Forelimb muscle (tissue), 1 donor: ENCODE data around the gene CDC37. TPM values are rescaled to one million over a fixed set of nuclear protein-coding genes. Genes with fewer than 3 reads are reported as not detected.
"Not testable (repeated sequence)": the region's sequence is repeated elsewhere in the genome, so short reads cannot be mapped to it uniquely, and the experiment has no call there.

Source experiments
- DNase-seq: peaks from one replicate; pipeline ENCODE4 v3.0.0-alpha.2; 2013; ENCODE audit warnings: low read depth
- polyA plus RNA-seq: library from polyadenylated mRNA; unstranded; fragments of 120-200 nt; gene quantifications from one replicate; pipeline ENCODE4 v1.2.1, GENCODE V29; 2013; ENCODE audit not compliant: insufficient read length

CDC37 gene
- polyA plus RNA-seq, 1 donor: 133 TPM

DNA sequence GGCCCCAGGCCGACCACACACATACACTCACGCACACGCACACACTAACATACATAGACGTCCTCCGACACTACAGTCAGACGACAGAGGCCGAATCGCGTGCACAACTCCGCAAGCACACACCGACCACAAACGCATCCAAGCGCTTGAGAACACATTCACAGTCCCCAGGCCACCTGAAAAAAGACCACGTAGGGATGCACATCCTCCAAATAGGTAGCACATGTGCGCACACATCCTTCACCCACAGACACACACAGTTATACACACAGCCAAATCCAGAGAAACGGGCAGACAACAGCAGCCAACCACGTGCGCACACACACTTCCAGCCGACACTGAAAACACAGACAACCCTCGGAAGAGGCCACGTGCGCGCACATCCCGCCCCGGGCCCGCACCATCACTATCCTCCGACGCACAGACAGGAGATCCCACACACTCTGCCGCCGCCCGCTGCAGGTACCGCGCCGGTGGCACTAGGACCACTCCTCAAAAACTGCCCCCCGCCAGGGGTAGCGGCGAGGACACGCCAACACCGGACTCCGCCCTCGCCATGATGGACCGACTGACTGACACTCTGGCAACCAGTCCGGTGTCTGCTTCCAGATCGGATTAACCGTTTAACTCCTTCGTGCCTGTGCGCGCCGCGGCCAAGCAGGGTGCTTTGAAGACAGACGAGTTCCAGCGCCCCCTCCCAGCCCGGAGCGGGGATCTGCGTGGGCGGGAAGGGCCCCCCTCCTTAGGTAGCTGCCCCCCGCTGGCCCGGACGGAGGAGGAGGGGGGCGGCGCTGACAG lies 16.5 kb upstream of the CDC37 start:
- DNase-seq: no peak

DNA sequence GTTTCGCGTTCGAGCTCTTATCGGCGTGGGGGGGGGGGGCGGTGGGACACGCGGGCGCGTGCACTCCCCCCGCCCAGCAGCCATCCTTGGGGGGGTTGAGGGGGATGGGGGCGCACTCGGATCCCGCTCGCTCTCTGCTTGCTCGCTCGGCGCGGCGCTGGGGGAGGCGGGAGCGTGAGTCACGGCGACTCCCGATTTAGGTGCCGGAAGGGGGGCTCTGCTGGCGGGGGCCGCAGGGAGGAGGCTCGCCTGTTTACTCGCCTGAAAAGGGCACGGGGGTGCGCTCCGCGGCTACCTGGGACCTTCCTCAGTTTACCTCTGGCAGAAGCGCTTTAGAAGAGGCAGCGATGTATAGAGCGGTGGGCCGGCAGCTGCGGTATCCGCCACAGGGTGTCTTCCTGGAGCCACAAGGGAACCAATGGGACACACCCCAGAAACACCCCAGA lies 15.9 kb upstream of the CDC37 start:
- DNase-seq: no peak

DNA sequence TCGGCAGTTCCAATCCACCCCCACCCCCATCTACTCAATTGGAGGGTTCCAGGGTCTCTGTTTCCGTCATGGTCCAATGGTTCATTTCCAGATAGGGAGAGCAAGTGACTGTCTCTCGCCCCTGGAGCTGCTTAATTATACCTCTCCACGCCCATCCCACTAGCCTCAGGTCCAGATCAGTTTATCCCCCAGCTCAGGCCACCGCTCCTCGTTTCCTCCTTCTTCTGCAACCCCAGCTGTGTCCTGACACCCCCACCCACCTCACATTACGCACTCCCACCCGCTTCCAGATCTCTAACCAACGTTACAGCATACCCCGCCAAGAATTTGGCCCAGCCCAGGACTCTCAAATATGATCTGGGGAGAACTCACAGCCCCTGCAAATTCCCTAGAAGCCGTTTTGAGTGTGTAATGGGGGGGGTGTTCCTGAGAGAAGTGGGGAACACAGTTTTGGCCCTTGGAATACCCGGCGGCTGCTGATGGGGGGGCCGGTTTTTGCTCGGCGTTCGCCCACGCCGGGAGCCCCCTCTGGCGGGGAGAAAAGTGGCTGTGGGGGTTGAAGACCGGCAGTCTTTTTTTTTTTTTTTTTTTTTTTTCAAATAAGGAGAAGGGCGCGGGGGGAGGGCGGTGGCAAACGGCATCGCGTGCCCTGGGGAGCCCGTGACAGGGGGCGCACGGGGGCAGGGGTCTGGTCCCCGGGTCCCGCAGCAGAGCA lies 15.3 kb upstream of the CDC37 start:
- no peak for DNase-seq

DNA sequence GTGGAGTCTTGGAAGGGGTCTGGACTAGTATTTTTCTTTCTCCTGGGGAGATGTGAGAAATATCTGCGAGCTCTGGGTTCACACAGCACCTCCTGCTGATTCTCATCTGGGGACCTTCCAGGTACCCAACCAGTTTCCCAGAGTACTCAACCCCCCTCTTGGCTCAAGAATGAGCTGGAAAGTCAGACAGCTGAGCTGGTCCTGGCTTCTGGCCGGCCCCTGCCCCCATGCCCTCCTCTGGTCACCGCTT lies 14.8 kb upstream of the CDC37 start:
- no peak for DNase-seq

DNA sequence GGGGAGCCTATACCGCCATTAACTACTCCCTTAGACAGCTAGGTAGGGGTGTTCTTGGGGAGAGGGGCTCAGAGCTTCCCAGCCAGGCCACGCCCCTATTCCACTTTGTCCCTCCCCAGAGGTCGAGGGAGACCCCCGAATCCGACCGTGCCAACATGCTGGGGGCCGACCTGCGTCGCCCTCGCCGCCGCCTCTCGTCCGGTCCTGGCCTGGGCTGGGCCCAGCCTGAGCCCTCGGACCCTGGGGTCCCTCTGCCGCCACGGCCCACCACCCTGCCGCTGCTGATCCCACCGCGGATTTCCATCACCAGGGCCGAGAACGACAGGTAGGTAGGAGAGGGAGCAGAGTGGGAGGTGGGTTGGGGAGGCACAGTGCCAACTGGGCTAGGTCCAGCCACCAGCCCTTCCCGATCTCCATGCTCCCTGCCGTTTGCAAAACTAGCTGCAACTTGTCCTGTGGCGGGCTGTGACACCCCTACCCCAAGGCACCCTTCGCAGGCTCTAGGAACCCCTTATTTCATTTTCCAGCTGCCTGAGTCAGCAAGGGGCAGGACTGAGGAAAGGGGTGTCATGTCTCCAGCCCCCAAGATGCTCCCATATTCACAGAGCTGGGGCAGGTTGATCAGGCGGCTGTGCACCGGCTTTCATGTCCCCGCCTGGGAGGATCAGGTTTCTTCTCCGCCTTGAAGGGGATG lies 14.3 kb upstream of the CDC37 start:
- DNase-seq: no peak

DNA sequence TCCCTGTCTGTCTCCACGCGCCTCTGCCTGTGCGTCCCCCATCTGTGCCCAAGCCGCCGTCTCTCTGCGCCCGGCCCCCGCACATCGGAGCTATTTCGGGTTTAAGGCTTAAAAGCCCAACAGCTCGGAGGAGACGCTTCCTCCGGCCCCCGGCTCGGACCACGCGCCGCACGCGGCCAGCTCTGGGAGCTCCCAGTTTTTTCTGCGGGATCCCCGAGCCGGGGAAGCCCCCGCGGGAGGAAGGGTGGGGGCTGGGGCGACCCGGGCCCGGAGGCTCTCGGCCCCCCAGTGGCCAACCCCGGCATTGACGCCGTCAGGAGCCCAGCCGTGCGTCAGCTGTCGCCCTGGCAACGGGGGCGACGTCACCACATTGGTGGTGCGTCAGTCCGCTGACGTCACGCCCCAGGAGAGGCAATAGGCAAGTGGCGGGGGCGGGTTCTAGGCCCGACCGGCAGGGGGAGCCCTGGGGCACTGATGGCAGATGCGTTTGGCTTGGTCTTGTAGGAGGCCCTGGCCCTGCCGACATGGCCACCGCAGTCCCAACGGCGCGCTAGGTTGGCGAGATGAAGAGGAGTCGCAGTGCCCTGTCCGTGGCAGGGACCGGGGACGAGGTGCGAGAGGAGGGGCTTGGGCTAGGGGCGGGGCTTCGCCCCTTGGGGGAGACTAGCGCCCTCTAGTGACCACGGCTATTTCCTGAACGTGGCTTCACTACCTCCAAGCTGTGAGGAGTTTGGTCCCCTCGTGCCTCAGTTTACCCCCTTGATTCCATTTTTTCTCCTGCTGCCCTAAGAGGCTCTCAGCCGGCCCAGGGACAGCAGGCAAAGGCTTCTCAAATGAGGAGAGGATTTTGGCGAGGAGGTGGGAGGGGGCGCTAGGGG lies 13.3 kb upstream of the CDC37 start:
- no peak for DNase-seq

DNA sequence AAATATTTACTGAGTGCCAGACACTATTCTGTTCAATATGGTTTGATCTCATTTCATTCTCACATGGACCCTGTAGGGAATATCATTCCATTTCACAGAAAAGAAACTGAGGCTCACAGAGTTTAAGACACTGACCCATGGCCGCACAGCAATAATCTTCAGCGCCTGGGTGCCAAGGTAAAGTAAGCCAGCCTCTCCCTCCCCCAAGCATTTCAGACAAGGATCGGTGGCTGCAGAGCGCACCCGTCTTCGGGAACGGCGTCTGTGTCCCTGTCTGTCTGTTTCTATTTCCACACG lies 12.7 kb upstream of the CDC37 start:
- DNase-seq: no peak

DNA sequence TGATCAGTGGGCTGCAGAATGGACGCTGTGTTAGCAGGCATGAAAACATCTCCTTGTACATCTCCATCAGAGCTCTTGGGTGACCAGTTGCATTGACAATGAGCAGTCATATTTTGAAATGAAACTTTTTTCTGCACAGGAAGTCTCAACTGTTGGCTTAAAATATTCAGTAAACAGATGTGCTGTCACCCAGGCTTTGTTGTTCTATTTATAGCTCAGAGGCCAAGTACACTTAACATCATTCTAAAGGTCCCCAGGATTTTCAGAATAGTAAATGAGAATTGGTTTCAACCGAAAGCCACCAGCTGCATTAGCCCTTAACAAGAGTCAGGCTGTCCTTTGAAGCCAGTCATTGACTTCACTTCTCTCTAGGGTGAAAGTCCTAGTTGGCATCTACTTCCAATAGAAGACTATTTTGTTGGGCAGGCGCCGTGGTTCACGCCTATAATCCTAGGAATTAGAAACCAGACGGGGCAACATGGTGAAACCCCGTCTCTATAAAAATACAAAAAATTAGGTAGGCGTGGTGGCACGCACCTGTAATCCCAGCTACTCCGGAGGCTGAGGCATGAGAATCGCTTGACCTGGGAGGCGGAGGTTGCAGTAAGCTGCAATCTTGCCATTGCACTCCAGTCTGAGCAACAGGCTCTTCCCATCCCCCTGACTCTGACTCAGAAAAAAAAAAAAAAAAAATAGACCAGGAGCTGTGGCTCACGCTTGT lies 9.1 kb upstream of the CDC37 start:
- DNase-seq: no peak

DNA sequence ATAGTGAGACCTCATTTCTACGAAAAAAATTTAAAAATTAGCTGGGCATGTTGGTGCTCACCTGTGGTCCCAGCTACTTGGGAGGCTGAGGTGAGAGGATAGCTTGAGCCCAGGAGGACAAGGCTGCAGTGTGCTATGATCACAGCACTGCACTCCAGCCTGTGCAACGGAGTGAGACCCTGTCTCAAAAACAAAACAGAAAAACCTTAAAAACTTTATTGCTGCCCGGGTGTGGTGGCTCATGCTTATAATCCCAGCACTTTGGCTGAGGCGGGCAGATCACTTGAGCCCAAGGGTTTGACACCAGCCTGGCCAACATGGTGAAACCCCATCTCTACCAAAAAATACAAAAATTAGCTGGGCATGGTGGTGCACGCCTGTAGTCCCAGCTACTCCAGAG lies 7.9 kb upstream of the CDC37 start:
- not testable (repeated sequence) for DNase-seq

DNA sequence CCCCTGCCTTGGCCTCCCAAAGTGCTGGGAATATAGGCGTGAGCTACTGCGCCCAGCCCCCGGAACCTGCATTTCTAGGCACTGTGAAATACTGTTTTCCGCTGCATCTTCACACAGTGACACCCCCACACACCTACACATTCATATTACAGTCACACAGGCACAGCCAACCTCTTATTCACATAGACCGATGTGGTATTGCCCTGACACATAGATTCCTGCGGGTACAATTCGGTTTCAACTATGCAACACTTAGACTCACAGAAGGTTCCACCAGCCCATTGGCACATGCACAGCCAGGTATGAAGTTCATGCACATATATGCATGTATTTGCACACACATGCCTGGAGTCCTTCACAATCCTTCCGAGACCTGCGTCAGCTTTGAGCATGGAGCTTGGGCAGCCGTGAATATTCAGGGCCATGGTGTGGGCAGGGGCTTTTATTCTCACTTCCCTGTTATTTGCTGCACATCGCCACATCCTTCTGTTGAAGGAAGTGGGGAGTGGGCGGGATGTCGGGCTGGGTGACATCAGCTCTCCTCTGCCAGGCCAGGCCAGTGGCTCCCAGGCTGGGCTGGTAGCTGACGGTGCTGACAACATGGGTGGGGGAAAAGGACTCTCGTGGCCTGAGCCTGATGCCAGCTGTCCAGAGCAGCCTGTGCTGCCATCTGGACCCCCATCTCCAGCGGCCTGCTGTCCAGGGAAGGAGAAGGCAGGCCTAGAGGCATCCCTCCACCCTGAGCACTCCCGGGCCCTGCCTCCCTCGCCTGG lies 5.4 kb upstream of the CDC37 start:
- no peak for DNase-seq

DNA sequence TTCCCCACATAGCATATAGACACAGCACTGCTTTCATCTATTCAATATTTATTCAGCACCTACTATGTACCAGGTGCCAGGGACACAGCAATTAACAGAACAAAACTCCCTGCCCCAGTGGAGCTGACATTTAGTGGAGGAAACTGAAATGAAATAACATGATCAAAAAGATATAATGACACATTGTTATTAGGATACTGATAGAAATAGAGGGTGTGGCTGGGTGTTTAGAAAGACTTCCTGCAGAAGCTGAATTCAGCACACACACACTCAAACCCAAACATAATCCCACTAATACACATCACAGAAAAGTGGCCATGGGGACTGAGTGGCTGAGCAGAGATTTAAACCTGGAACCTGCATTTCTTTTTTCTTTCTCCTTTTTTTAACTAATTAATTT lies 3.8 kb upstream of the CDC37 start:
- no peak for DNase-seq

DNA sequence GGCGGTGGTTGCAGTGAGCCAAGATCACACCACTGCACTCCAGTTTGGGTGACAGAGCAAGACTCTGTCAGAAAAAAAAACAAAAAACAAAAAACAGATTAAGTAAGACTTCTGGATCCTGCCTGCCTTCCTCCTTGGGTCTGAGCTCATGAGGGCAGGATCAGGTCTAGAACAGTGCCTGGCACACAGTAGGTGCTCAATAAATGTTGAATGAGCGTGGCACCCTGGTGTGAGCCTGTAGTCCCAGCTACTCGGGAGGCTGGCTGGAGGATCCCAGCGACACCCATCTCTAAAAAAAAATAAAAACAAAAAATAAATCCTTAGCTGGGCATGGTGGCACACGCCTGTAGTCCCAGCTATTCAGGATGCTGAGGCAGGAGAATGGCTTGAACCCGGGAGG lies 2.8 kb upstream of the CDC37 start:
- DNase-seq: no peak

DNA sequence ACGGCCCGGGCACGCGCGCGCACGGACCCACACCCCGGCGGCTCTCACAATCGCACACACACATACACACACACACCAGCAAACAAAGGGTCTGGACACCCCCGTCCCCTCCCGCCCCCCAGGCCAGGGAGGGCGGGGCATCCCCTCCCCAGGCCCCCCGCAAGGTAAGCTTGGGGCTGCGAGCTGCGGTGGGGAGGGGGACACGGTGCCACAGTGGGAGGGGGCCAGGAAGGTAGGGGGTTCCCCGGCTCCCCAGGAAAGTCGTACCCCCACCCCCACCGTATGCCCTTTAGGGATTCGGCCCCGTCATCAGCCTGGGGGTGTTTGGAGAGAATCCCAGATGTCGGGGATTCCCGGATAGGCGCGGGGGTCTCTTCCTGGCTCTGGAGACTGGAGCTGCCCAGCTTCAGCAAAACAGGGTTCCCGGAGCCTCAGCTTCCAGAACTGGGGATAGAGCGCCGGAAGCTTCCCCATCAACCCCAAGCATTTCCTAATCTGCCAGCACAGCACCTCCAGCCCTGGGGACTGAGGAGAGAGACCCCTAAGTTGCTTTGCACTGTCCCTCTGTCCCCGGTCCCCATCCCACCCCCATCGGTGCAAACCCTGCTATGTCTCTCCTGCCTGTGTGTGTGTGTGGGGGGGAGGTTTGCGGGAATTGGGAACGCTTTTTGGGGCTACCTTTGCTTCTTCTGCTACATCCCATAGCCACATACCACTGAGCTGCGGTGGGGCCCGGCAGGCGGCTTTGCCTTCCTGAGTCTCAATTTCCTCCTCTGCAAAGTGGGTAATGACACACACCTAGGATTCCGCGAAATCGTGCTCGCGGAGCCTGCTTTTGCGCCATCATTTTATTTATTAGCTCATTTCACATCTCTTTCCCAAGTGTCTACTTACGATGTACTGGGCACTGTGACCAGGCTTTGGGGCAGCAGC lies 1.8 kb upstream of the CDC37 start:
- no peak for DNase-seq

DNA sequence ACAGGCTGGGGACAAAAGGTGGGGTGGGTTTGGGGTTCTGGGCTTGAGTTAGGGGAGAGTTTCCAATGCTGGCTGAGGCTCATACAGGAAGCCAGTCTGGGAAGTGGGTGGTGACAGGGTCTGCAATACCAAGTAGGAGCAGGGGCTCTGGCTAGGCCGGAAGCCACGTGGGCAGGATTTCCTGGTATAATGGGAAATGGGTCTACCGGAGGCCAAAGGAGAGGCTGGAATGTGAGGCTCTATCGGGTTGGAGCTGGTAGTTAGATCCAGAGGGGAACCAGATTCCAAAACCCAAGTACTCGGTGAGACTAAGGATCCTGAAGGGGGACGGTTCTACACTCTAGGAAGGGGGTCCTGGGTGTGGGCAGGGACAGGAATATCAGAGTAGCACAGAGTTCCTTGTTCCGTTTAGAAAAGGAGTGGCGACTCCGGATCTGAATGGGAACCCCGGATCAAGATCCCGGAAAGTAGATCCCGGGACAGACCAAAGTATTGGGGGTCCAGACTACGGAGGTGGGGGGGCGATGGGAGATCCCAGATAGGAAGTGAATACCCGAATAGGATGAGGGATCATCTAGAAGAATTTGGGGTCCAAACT lies 802 bp downstream of the CDC37 start:
- no peak for DNase-seq

DNA sequence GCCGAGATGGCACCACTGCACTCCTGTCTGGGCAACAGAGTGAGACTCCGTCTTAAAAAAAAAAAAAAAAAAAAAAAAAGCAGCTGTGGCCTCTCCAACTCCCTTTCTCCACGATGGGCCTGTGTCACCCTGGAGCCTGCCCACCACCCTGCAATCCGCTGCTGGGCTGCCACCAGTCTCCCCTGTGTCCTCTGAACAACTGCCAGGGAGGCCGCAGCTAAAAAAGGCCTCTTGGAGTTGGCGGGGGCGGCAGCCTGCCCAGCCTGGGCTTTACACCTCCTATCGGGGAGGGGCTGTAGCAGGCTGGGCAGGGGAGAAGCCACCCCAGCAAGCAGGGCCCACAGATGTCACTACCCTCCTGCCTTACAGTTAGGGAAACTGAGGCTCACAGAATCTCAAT lies 3.5 kb downstream of the CDC37 start:
- DNase-seq: no peak

DNA sequence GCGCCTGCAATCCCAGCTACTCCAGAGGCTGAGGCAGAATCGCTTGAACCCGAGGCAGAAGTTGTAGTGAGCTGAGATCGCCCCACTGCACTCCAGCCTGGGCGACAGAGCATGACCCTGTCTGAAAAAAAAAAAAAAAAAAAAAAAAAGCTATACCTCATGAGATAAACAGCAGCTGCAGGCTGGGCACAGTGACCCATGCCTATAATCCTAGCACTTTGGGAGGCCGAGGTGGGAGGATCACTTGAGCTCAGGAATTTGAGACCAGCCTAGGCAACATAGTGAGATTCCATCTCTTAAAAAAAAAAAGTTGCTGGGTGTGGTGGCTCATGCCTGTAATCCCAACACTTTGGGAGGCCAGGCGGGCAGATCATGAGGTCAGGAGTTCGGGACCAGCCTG lies 4.0 kb downstream of the CDC37 start:
- DNase-seq: not testable (repeated sequence)

DNA sequence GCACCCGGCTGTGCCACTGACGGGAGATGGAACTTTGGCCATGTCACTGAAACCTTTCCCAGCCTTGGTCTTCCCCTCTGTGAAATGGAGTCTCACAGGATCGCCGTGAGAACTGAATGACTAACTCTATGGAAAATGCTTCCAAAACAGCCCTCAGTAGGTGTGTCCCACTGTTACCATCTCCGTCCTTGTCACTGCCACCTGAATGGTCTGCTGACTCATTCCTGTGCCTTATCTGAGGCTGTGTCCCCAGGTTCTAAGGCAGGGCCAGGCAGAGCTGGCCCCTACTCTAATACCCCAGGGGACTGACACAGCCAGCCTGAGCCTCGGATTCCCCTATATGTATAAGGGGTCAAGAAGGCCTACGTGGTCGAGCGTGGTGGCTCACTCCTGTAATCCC lies 4.5 kb downstream of the CDC37 start:
- DNase-seq: no peak

DNA sequence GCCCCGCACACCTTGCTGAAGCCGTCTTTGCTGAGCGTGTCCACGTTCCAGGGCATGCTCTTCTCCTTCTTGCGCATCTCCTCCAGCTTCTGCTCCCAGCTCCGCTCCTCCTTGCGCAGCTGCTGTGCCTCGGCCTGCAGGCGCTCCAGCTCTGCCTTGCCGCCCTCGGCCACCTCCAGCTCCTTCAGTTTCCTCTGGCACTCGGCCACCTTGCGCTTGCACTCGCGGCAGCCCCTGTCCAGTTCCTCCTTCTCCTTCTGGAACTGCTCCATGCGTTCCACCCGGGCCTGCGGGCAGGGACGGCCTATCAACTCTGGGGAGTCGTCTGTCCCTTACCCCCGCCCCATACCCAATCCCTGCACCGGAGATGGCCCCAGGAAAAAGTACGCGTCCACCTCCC lies 7.4 kb downstream of the CDC37 start:
- DNase-seq: no peak

DNA sequence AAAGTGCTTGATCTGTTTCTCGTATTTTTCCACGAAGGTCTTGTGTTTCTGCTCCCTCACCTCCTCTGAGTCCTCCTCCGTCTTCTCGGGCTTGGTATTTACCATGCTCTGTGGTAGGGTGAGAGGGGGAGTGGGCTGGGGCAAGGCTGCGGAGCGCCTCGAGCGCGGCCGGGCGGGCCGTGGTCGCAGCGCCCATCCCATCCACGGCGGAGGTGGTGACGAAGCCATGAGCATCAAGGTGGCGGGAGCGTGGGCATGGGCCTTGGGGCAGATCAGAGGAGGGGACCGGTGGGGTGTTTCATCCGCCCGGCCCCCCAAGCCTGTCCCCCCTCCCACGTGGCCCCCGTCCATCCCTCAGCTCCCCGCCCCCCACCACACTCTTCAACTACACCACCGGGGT lies 7.9 kb downstream of the CDC37 start:
- DNase-seq: no peak
